ENCODE results near the gene MPV17L2. TPM values are rescaled to one million over a fixed set of nuclear protein-coding genes. Genes with fewer than 3 reads are reported as not detected.

The MPV17L2 gene
- total RNA-seq, 1 experiment from 2014 or later: 11.2 TPM

DNA sequence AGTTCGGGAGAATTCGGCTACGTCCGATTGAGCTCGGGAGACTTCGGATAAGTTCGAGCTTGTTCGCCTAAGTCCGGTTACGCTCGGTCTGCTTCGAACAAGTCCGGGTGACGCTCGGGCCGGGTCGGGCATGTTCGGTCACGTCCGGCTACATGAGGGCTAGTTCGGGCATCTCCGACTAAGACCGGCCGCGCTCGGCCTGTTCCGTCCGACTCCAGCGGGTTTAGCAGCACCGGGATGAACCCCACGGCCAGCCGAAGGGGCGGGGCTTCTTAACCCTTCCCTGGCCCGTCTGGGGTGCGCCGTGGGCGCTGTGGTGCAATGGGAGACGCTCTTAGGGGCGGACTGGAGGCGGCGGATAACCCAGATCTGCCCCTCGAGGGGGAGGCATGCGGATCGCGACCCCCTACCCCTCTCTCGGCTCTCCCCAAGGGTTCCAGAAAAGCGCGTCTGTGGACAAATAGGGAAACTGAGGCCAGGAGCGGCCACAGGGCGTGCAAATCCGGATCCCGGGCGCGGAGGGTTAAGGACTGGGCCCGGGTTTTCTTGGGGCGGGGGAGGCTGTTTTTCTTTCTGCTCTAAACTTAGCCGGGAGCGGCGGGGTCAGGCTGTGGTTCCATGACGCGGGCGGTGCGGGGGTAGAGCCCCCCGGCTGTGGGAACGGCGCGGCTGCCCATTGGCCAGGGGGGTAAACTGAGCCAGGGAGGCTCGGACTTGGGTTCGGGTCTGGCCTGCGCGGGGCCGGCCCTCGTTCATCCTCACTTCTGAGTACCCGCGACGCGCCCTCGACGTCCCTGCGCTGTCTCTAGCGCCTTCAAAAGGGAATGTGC, 31.7 kb downstream of the MPV17L2 start:
- Histone ChIP-seq H3K36me3 (ENCODE audit: low read depth) (no peaks in the 10 kb centered on the region), H3K4me2 (peak overlapping the region; percentile 83), H3K27me3 (ENCODE audit: insufficient read depth, low read depth) (no peaks in the 10 kb centered on the region), H2AFZ (peak overlapping the region; percentile 90), H3K4me3 (peak overlapping the region; percentile 63), H3F3A (ENCODE audit: insufficient read depth, low read depth) (peaks cover 30% of the 10 kb centered on the region), H3K27ac (no peak overlapping the region), H3K4me1 (replicated peaks; ENCODE audit: insufficient read depth) (0 out of 2 replicates have a peak, but pooled peaks cover 3% of the 10 kb centered on the region), H3K79me2 (ENCODE audit: low read depth) (no peaks in the 10 kb centered on the region), H4K20me1 (ENCODE audit: insufficient read depth) (no peaks in the 10 kb centered on the region), H3K9me2 (ENCODE audit: insufficient read depth) (no peaks in the 10 kb centered on the region), H3K9me3 (ENCODE audit: insufficient read depth, low read depth) (no peaks in the 10 kb centered on the region)
- no TSS peak for BruUV-seq (replicated peaks)
- DNase-seq: peak; percentile 97 to 98
- ChIA-PET CTCF (interaction anchor here (0.6 to 1.5 kb wide), 3 partner anchors 16 to 32 kb away, joined by 3 to 6 read pairs (median 4); partner anchors contain the start of gene MPV17L2), POLR2A (ENCODE audit: unreplicated experiment) (interaction anchor here (0.5 to 1.0 kb wide), 9 partner anchors 9 to 826 kb away, joined by 3 to 14 read pairs (median 4); partner anchors contain the start of genes JUND and RAB3A)
- TF ChIP-seq, protein P1, sequence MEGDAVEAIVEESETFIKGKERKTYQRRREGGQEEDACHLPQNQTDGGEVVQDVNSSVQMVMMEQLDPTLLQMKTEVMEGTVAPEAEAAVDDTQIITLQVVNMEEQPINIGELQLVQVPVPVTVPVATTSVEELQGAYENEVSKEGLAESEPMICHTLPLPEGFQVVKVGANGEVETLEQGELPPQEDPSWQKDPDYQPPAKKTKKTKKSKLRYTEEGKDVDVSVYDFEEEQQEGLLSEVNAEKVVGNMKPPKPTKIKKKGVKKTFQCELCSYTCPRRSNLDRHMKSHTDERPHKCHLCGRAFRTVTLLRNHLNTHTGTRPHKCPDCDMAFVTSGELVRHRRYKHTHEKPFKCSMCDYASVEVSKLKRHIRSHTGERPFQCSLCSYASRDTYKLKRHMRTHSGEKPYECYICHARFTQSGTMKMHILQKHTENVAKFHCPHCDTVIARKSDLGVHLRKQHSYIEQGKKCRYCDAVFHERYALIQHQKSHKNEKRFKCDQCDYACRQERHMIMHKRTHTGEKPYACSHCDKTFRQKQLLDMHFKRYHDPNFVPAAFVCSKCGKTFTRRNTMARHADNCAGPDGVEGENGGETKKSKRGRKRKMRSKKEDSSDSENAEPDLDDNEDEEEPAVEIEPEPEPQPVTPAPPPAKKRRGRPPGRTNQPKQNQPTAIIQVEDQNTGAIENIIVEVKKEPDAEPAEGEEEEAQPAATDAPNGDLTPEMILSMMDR (conservative IDR thresholded peaks at IDR 0.05): no peak
- no peak for TF ChIP-seq EZH2 (IDR thresholded peaks at IDR 0.05; ENCODE audit: low read depth)
- intact Hi-C loops (cut with micrococcal nuclease; ENCODE audit: unreplicated experiment): no loop called here

DNA sequence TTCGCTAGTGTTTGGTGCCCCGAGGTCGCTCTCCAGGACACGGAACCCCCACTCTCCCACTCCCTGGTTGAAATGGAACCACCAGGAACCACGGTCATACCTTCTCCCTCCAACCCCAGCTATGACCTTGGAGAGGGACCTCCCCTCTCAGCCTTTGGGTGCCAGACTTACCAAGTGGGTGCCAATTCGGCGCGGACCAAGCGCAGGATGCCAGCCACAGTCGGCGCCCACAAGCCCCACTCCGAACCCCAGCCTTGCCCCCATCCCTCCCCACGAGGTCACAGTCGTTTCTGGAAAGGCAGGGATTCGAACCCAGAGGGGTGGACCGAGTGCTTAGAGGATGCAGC, 32.3 kb downstream of the MPV17L2 start:
- Histone ChIP-seq H3K36me3 (ENCODE audit: low read depth) (no peaks in the 10 kb centered on the region), H2AFZ (no peak overlapping the region), H3K27ac (no peak overlapping the region), H3F3A (ENCODE audit: insufficient read depth, low read depth) (peaks cover 31% of the 10 kb centered on the region), H4K20me1 (ENCODE audit: insufficient read depth) (no peaks in the 10 kb centered on the region), H3K9me2 (ENCODE audit: insufficient read depth) (no peaks in the 10 kb centered on the region), H3K4me1 (replicated peaks; ENCODE audit: insufficient read depth) (0 out of 2 replicates have a peak, but pooled peaks cover 3% of the 10 kb centered on the region), H3K27me3 (ENCODE audit: insufficient read depth, low read depth) (no peaks in the 10 kb centered on the region), H3K79me2 (ENCODE audit: low read depth) (no peaks in the 10 kb centered on the region), H3K9me3 (ENCODE audit: insufficient read depth, low read depth) (no peaks in the 10 kb centered on the region), H3K4me3 (no peak overlapping the region), H3K4me2 (peak overlapping the region; percentile 83)
- no peak for DNase-seq
- CTCF ChIA-PET: no interaction called here
- POLR2A ChIA-PET (ENCODE audit: unreplicated experiment): no interaction called here
- TF ChIP-seq EZH2 (IDR thresholded peaks at IDR 0.05; ENCODE audit: low read depth): no peak
- TF ChIP-seq, protein P1 (conservative IDR thresholded peaks at IDR 0.05): no peak
- BruUV-seq (replicated peaks): no TSS peak
- intact Hi-C loops (cut with micrococcal nuclease; ENCODE audit: unreplicated experiment): no loop called here

DNA sequence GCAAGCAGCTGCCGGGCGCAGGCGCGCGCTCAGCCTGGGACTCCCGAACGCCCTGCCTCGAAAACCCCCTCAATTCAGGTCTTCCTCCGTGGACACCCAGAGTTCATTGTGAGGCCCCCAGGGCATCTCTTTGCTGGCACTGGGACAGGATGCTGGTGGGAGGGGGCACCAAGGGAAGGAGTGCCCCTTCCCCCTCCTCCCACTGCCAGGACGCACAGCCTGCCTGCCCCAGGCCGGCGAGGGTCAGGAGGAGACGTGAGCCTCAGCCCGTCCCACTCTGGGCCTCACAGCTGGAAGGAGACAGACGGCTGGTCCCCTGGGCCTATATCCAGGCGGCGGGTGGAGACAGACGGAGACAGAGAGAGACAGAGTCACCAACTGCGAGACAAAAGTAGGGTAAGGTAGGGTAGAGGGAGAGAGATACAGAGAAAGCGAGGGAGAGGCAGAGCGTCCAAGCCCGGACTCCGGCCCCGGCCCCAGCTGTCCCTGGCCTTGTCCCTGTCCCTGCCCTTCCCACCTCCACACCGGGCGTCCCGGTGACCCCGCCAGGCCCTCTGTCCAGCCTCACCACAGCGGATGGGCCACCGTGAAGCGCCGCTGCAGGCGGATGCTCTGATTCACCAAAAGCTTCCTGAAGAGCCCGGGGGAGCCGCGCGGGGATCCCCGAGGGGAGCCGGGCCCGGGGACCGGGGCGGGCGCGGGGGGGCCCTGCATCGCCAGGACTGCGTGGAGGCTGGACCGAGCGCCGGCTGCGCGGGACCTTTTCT, 32.9 kb downstream of the MPV17L2 start, which contains the start of gene PDE4C:
TSS of gene PDE4C (minus strand) at position 737 of the 767 bp plus-strand sequence. CDS start at position 714, 23 bp downstream.
- Histone ChIP-seq H3K9me3 (ENCODE audit: insufficient read depth, low read depth) (no peaks in the 10 kb centered on the region), H3K4me1 (replicated peaks; ENCODE audit: insufficient read depth) (peaks cover 3% of the 10 kb centered on the region; the same call in 1 of the 2 replicates), H3K79me2 (ENCODE audit: low read depth) (no peaks in the 10 kb centered on the region), H3F3A (ENCODE audit: insufficient read depth, low read depth) (peaks cover 32% of the 10 kb centered on the region), H2AFZ (no peak within 1 kb of the TSS), H3K36me3 (ENCODE audit: low read depth) (no peaks in the 10 kb centered on the region), H3K4me2 (peak within 1 kb of the TSS; percentile 83; the same call in 1 of the 2 replicates), H3K27ac (no peak within 1 kb of the TSS), H3K4me3 (no peak within 1 kb of the TSS), H3K27me3 (ENCODE audit: insufficient read depth, low read depth) (no peaks in the 10 kb centered on the region), H3K9me2 (ENCODE audit: insufficient read depth) (no peaks in the 10 kb centered on the region), H4K20me1 (ENCODE audit: insufficient read depth) (peaks cover under 1% of the 10 kb centered on the region; the same call in 1 of the 2 replicates)
- CTCF ChIA-PET: no interaction called here
- POLR2A ChIA-PET (ENCODE audit: unreplicated experiment): no interaction called here
- TF ChIP-seq EZH2 (IDR thresholded peaks at IDR 0.05; ENCODE audit: low read depth): no peak
- TF ChIP-seq, protein P1 (conservative IDR thresholded peaks at IDR 0.05): no peak
- DNase-seq: no peak
- intact Hi-C loops (cut with micrococcal nuclease; ENCODE audit: unreplicated experiment): no loop called here
- BruUV-seq (replicated peaks): no TSS peak

All from PC-9 (cell line).